HG03558 (cell line): ENCODE data around the gene CTPS2.
"Not testable (repeated sequence)": the region's sequence is repeated elsewhere in the genome, so short reads cannot be mapped to it uniquely, and the experiment has no call there.

ENCODE experiments used
- ATAC-seq: cut with Tn5 transposase; IDR thresholded peaks from one replicate; pipeline ENCODE4 v1.9.1; 2021; ENCODE audit warnings: moderate number of reproducible peaks; ENCODE audit not compliant: unreplicated experiment; ENCODE audit errors: extremely low read depth

The CTPS2 gene

GRCh38 chrX:16578218-16578617 lies 134.3 kb downstream of the CTPS2 start:
- ATAC-seq: no peak

DNA sequence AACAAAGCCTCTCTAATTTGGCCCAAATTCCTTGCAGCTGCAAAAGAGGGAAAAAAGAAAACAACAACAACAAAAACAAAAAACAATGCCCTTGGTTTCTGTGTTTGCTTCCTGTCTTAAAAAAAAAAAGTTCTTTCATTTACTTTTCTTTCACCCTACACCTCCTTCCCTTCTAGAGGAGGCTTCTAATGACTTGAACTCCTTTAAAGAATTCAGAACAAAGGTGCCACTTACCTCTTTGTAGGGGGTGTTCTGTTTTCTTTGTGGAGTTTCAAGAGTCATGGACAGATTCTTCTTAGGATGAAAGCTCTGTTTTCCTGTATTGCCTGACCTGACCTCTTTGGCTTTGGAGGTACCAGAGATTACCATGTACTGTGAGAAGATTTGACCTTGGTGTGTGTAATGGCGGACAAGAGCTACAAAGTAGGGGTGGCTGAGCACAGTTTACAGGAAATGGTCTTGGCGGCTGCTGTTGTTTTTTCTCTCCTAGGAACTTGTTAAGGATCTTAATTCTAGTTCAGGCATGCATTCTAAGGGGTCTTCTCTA lies 134.9 kb downstream of the CTPS2 start:
- ATAC-seq: no peak

GRCh38 chrX:16575388-16575787 lies 137.1 kb downstream of the CTPS2 start:
- ATAC-seq: not testable (repeated sequence)

DNA sequence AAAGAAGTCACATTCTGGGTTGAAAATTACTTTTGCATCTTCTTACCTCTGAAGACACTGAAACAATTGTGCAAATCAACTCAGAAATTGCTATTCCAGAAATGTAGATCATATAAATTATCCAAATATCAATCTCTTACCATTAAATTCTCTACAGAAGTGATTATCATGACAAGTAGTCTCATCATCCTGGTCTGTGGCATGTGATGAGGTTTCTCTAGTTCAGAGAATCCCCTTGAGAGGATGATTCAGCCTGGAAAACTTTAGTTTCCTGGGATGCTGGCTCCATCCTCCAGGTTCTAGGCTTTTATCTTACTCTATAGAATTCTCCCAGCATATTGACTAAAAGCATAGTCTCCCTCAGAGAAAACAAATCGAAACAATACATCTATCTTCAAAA lies 138.7 kb downstream of the CTPS2 start:
- ATAC-seq: no peak

GRCh38 chrX:16567681-16568080 lies 144.8 kb downstream of the CTPS2 start:
- ATAC-seq: no peak

DNA sequence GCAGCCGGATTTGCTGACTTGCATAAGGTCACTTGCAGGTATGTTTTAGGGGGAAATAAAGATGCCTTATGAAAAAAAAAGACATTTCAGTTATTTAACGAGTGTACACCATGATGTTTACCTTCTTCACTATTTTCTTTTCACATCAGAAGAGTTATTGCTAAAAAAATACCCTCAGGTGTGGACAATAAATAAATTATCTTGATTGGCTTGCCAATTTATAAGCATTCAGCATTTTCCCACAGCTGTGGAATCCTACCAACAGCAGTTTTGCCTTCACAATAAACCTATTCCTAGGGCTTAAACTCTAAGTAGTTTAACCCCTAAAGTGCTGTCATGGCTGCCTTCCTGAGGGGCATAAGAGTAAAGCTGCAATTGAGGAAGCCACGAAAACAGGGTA lies 145.9 kb downstream of the CTPS2 start:
- ATAC-seq: no peak

DNA sequence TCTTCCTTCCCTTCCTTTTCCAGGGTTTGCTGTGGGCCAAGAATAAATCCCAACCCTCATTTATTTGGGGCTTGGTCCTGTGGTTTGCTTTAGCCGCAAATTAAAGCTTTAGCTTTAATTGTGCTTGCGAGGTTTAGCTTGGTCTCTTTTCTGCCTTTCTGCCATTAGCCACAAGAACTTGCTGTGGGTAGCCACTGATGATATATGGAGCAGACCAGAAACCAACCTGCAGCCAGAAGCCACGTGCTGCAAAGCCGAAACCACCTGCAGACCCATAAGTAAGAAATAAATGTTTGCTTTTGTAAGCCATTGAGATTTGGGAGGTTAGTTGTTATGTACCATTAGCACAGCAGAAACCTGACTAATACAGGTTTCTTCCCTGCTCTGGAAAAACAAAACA lies 152.3 kb downstream of the CTPS2 start:
- ATAC-seq: no peak

- no peak for ATAC-seq
Measured at GRCh38 chrX:16559206-16559619, 153.3 kb downstream of the CTPS2 start.

DNA sequence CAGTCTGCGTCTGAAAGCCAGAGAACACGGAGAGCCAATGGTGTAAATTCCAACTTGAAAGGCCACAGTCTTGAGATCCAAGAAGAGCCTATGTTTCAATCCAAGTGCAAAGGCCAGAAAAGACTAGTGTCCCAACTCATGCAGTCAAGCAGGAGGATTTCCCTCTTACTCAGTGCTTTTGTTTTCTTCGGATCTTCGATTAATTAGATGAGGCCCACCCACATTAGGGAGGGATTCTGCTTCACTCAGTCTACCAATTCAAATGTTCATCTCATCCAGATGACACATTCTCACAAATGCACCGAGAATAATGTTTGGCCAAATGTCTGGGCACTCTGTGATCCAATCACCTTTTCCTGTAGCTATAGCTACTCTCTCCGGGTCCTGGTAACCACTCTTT lies 154.0 kb downstream of the CTPS2 start:
- no peak for ATAC-seq

DNA sequence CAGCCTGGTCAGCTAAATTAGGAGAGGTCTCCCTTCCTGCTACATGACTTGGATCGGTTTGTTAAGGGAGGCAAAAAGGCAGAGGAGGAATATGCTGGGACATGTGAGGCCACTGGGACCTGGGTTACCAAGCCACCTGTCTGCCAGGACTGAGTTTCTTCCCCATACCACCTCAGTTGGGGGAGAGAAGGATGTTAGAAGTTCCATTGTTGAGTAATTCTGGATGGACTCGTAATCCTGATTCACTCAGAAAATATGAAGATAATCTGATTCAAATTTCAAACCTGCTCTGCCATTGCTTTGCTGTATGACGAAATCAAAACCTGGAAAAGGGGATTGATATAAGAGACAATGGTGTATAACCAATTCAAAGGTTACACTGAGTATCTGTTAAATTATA lies 159.9 kb downstream of the CTPS2 start:
- no peak for ATAC-seq

DNA sequence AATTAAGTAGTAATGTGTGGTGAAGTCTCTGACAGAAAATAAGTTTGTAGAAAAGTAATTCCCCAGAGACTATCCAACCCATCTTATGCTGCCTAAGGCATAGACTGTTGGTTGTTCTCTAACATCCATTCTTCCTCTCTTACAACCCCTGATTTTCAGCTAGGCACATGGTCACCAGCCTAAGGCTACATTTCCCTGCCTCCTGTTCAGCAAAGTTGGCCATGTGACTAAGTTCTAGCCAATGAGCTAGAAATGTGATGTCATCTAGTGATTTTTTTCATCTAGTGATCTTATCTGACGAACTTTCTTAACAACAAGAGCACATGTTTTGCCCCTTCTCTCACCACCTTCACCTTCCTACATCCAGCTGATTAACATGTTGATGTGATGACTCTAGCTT lies 164.8 kb downstream of the CTPS2 start:
- ATAC-seq: no peak

DNA sequence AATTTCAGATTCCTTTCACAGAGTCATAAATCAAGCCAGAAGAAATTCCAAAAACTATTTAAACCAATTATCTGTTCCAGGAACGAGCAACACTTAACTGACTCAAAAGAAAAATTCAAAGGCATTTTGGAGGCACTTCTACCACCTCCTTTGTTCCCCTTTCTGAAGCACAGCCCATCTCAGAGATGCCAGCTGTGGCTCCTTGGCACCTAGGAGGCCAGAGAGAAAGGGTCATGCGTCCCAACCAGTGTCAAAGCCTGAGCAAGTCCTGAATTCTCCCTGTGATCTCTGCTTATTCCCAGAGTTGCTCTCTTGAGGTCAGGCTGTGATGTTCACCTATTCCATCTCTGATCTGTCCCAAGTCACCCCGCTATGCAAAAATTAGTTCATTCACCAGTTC lies 167.5 kb downstream of the CTPS2 start:
- ATAC-seq: no peak
